ENCODE measurements around the gene PLCL1.

DNA sequence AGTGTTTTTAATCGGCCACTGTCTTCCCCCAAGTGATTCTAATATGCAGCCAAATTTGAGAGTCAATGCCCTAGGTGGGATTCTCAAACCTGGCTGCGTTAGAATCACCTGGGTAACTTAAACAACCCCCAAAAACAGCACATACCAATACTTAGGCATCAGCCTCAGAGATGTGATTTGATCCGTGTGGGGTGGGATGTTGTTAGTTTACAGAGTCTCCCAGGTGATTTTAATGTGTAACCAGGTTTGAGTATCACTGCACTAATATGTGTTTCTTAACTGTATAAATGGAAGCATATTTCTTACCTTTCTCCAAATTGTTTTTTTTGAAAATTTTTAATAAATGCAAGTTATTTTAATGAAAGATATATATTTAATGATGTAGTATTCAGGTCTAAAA, 135.4 kb downstream of the PLCL1 start:
- TF ChIP-seq SP1 (IDR thresholded peaks at IDR 0.05; ENCODE audit: low read depth), result no peak
- TF ChIP-seq POLR2A (IDR thresholded peaks at IDR 0.05; ENCODE audit: borderline replicate concordance, extremely low read depth, insufficient read depth, insufficient read length), result no peak
- no peak for TF ChIP-seq CTCF (IDR thresholded peaks at IDR 0.05 in 2 of 3, conservative IDR thresholded peaks at IDR 0.05 in 1 of 3; ENCODE audit: borderline replicate concordance in 1 of 3, insufficient read depth in 1 of 3, low read depth in 2 of 3, low read length in 2 of 3)
- TF ChIP-seq YY1 (IDR thresholded peaks at IDR 0.05; ENCODE audit: extremely low read depth, insufficient replicate concordance, low read depth, low read length), result no peak

All from HCT116 (cell line).